Myometrial cell (primary cell): ENCODE measurements around the gene UGT2B11. TPM values are rescaled to one million over a fixed set of nuclear protein-coding genes. Genes with fewer than 3 reads are reported as not detected.

Experiments
- total RNA-seq: library from RNA; depleted of rRNA; stranded (reverse); fragments of >200 nt; gene quantifications from 2 replicates; pipeline ENCODE4 v1.2.3, GENCODE V29; 2015

The UGT2B11 gene
- total RNA-seq: not detected in 2 replicates

DNA sequence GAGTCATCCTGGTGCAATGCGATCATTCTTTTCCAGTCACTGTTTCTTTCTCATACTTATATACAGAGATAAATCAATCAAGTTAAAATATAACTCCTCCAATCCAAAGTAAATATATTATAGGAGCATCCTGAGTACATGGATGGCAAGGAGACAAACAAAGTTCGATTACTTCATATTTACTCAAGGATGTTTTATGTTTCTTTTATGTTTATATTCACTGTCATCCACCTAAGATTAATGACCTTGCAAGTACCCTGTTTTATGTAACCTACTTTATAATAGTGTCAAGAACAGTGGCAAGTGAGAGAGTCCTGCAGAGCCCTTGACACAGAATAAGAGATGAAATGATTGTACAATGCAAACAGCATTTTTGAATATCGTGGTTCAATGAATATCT is at the start of gene UGT2B11:
Gene UGT2B11 (minus strand): TSS at position 33 of the 400 bp plus-strand sequence. CDS start 26 bp downstream, at position 7.

Other genes starting within 250 kb of the UGT2B11 start
- gene UGT2B7, start 118.3 kb downstream of the UGT2B11 start, total RNA-seq: 0.71 TPM in 1 of 2 replicates, not detected in the other
- gene UGT2B28, start 65.7 kb upstream of the UGT2B11 start, total RNA-seq: not detected in 2 replicates